SK-N-SH (cell line): ENCODE measurements around the gene DCTD. TPM values are rescaled to one million over a fixed set of nuclear protein-coding genes. Genes with fewer than 3 reads are reported as not detected.

ENCODE experiments used
- CTCF ChIA-PET: fragments of 300-600, 350-600 bp; formaldehyde crosslinking; extraction: SDS; loops from one replicate; lab custom pipeline; 2021; lab: Yijun Ruan, JAX
- POLR2A ChIA-PET: fragments of 350-600 bp; sonication (Branson Sonifier 250); formaldehyde crosslinking; extraction: SDS; loops from one replicate; lab custom pipeline; 2020; ENCODE audit warnings: antibody characterized with exemption, inconsistent platforms; lab: Yijun Ruan, JAX
- DNase-seq: peaks from one replicate; pipeline ENCODE4 v3.0.0; 2012
- H2AFZ ChIP-seq: fragments of 200-600 bp; sonication (generic); 2 replicates; pipeline ENCODE4 v1.8.1; 2016; ENCODE audit warnings: antibody characterized with exemption, mild to moderate bottlenecking, low read depth
- H3F3A ChIP-seq: fragments of 200-600 bp; sonication (generic); replicated peaks from 2 replicates; pipeline ENCODE3; 2016; ENCODE audit warnings: antibody characterized with exemption, mild to moderate bottlenecking; ENCODE audit not compliant: insufficient read depth
- H3K27ac ChIP-seq, 2 experiments: fragments of 200-500 bp in 1 of 2; fragments of 200-600 bp in 1 of 2; sonication (Bioruptor generic) in 1 of 2; sonication (generic), shearing (Covaris generic) in 1 of 2; 2 replicates each; pipeline versions ENCODE4 v1.5.1 to v1.6.1; 2014 to 2016; ENCODE audit warnings: low read depth in 2 of 2, inconsistent platforms in 1 of 2, low read length in 1 of 2, mild to moderate bottlenecking in 1 of 2, mixed read lengths in 1 of 2
- H3K27me3 ChIP-seq: fragments of 200-600 bp; sonication (generic), shearing (Covaris generic); 2 replicates; pipeline ENCODE4 v1.6.1; 2016; ENCODE audit warnings: mixed run types; ENCODE audit not compliant: insufficient read depth
- H3K36me3 ChIP-seq, 2 experiments: fragments of 200-500 bp in 1 of 2; fragments of 200-600 bp in 1 of 2; sonication (Bioruptor generic) in 1 of 2; sonication (generic) in 1 of 2; replicated peaks in 1 of 2; 2 replicates each; pipeline versions ENCODE3 to v1.5.1; 2014 to 2016; ENCODE audit warnings: low read length in 1 of 2, mild to moderate bottlenecking in 1 of 2; ENCODE audit not compliant: insufficient read depth in 2 of 2, control insufficient read depth in 1 of 2
- H3K4me1 ChIP-seq, 2 experiments: fragments of 200-500 bp in 1 of 2; fragments of 200-600 bp in 1 of 2; sonication (Bioruptor generic) in 1 of 2; sonication (generic), shearing (Covaris generic) in 1 of 2; 2 replicates each; pipeline versions ENCODE4 v1.5.1 to v1.6.1; 2014 to 2016; ENCODE audit warnings: low read depth in 1 of 2, low read length in 1 of 2, mixed run types in 1 of 2; ENCODE audit not compliant: insufficient read depth in 2 of 2, control insufficient read depth in 1 of 2
- H3K4me2 ChIP-seq: fragments of 200-600 bp; sonication (generic), shearing (Covaris generic); 2 replicates; pipeline ENCODE4 v1.6.1; 2017; ENCODE audit warnings: mixed run types
- H3K4me3 ChIP-seq, 2 experiments: fragments of 200-500 bp in 1 of 2; fragments of 200-600 bp in 1 of 2; sonication (Bioruptor generic) in 1 of 2; sonication (generic), shearing (Covaris generic) in 1 of 2; 2 replicates each; pipeline versions ENCODE4 v1.5.1 to v1.8.1; 2014 to 2016; ENCODE audit warnings: low read depth in 2 of 2, inconsistent platforms in 1 of 2, low read length in 1 of 2, mild to moderate bottlenecking in 1 of 2, mixed read lengths in 1 of 2, moderate library complexity in 1 of 2
- H3K79me2 ChIP-seq: fragments of 200-600 bp; sonication (generic); 2 replicates; pipeline ENCODE4 v1.8.1; 2017; ENCODE audit warnings: mild to moderate bottlenecking; ENCODE audit not compliant: insufficient read depth
- H3K9ac ChIP-seq: fragments of 200-600 bp; sonication (generic); 2 replicates; pipeline ENCODE4 v1.6.1; 2017; ENCODE audit warnings: mixed run types
- H3K9me2 ChIP-seq: fragments of 200-600 bp; sonication (generic); 2 replicates; pipeline ENCODE4 v1.6.1; 2017; ENCODE audit warnings: mixed run types
- H3K9me3 ChIP-seq: fragments of 200-600 bp; sonication (generic); 2 replicates; pipeline ENCODE4 v1.6.1; 2017; ENCODE audit warnings: mixed run types, mild to moderate bottlenecking, moderate library complexity
- H4K20me1 ChIP-seq: fragments of 200-600 bp; sonication (generic); 2 replicates; pipeline ENCODE4 v1.6.1; 2017; ENCODE audit warnings: mild to moderate bottlenecking, mixed run types; ENCODE audit not compliant: insufficient read depth
- CHD2 ChIP-seq: fragments of 150-350 bp; IDR thresholded peaks from 2 replicates; pipeline ENCODE4 v1.6.1; 2018; ENCODE audit warnings: low read length; ENCODE audit not compliant: partially characterized antibody
- ELF1 ChIP-seq: IDR thresholded peaks from 2 replicates; pipeline ENCODE4 v1.4.0; 2012
- FOXJ3 ChIP-seq: sonication (generic); formaldehyde crosslinking; IDR thresholded peaks from 2 replicates; pipeline ENCODE4 v1.5.1; 2020; ENCODE audit warnings: mild to moderate bottlenecking, missing genetic modification reagents
- FOXM1 ChIP-seq: IDR thresholded peaks from 2 replicates; pipeline ENCODE4 v1.4.0; 2012; ENCODE audit warnings: low read depth, mild to moderate bottlenecking
- GABPA ChIP-seq: IDR thresholded peaks from 2 replicates; pipeline ENCODE4 v1.4.0; 2012; ENCODE audit warnings: low read depth, mild to moderate bottlenecking
- MAX ChIP-seq: IDR thresholded peaks from 2 replicates; pipeline ENCODE4 v1.4.0; 2012; ENCODE audit warnings: low read depth
- MXI1 ChIP-seq: IDR thresholded peaks from 2 replicates; pipeline ENCODE4 v1.6.1; 2012; ENCODE audit warnings: mild to moderate bottlenecking, low read depth, low read length, improper control_type of control experiment
- POLR2AphosphoS5 ChIP-seq: IDR thresholded peaks from 2 replicates; pipeline ENCODE4 v1.6.1; 2012; ENCODE audit warnings: low read depth, low read length
- RCOR1 ChIP-seq: fragments of 150-350 bp; IDR thresholded peaks from 2 replicates; pipeline ENCODE4 v1.6.1; 2017; ENCODE audit warnings: antibody characterized with exemption, low read length
- RFX5 ChIP-seq: IDR thresholded peaks from 2 replicates; pipeline ENCODE4 v1.6.1; 2012; ENCODE audit warnings: mild to moderate bottlenecking, improper control_type of control experiment, low read length
- TAF1 ChIP-seq: IDR thresholded peaks from 2 replicates; pipeline ENCODE4 v1.6.1; 2012; ENCODE audit warnings: low read depth, mild to moderate bottlenecking, low read length, moderate library complexity, borderline replicate concordance
- TCF12 ChIP-seq: IDR thresholded peaks from 2 replicates; pipeline ENCODE4 v1.4.0; 2012
- YY1 ChIP-seq: IDR thresholded peaks from 2 replicates; pipeline ENCODE4 v1.4.0; 2012; ENCODE audit warnings: low read depth, mild to moderate bottlenecking
- ZBTB33 ChIP-seq: IDR thresholded peaks from 2 replicates; pipeline ENCODE4 v1.4.0; 2012; ENCODE audit warnings: low read depth, borderline replicate concordance
- WGBS: methylation state at CpG from one replicate; pipeline ENCODE4 v1.1.6; 2017; ENCODE audit warnings: low lambda C conversion rate; 5-methylcytosine and 5-hydroxymethylcytosine counted together
- polyA plus RNA-seq, 3 experiments: library from polyadenylated mRNA; depleted of rRNA; stranded (reverse); fragments of >200 nt; gene quantifications; 2 replicates each; pipeline ENCODE4 v1.2.3, GENCODE V29; 2012
- TF ChIP-seq, protein P1 (sequence below): fragments of 150-350 bp; IDR thresholded peaks from 2 replicates; pipeline ENCODE4 v1.6.1; 2016; ENCODE audit warnings: mild to moderate bottlenecking, low read depth, low read length
- TF ChIP-seq, protein P2 (sequence below): IDR thresholded peaks from 2 replicates; pipeline ENCODE4; 2012
- TF ChIP-seq, protein P3 (sequence below): fragments of 150-350 bp; IDR thresholded peaks from 2 replicates; pipeline ENCODE4 v1.6.1; 2017; ENCODE audit warnings: antibody characterized with exemption, low read length, low read depth, borderline replicate concordance

Gene DCTD
- polyA plus RNA-seq, 1 of the 3 experiments (the other 2 are of a cell fraction): 123 TPM

DNA sequence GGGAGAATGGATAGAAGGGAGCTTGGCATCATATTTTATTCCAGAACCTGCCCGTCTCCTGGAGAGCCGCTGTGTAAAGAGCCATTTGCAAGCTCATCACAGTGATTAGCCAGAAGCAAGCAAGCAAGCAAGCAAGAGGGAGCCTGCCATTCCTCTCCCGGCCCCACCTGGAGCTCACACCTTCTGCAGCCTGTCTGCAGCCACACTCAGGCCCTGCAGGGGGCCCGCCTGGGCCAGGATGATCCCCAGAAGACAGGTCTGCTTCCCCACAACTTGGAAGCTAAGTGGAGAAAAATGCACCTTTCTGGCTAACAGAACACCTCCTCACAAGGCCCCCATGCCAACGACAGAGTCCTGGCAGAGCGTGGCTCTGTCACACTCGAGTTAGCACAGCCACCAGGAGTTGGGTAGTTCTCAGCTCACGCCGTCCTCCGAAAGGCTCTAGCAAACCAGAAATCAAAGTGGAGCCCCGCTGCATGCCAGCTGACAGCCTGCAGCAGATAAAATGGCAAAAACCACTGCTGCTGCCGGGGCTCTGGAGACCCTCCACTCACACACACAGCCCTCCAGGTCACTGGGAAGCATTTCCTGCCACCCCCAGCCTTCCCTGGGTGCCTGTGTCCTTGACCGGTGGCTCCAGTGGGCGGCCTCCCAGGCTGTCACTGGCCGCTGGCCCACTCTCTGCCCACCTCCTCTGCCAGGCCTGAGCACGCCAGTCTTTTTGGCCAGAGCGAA is 54.9 kb downstream of the DCTD start:
- ChIA-PET POLR2A (no interaction called here), CTCF (interaction anchor here (0.9 to 1.1 kb wide), 2 partner anchors 63 to 76 kb away, joined by 3 to 4 read pairs; no protein-coding TSS in a partner anchor)
- Histone ChIP-seq H3K79me2 (no peaks in the 10 kb centered on the region), H3K4me2 (no peak overlapping the region), H3K27me3 (no peaks in the 10 kb centered on the region), H4K20me1 (no peaks in the 10 kb centered on the region), H3K4me3 (no peak overlapping the region), H2AFZ (no peak overlapping the region), H3K9me2 (no peaks in the 10 kb centered on the region), H3K9ac (no peak overlapping the region), H3K4me1 (peaks cover 0 to 6% of the 10 kb centered on the region in 2 experiments; a peak in 2 of 4 replicates), H3K9me3 (no peaks in the 10 kb centered on the region), H3F3A (no peaks in the 10 kb centered on the region), H3K36me3 (no peaks in the 10 kb centered on the region), H3K27ac (no peak overlapping the region)
- TF ChIP-seq ELF1 (no peak), RFX5 (no peak)
- 83% methylated on average over 8 of the region's 17 CpGs for WGBS
- DNase-seq: no peak

- no peak overlapping the region for H3K9ac ChIP-seq
- POLR2A ChIA-PET: no interaction called here
- H3F3A ChIP-seq: no peaks in the 10 kb centered on the region
- H2AFZ ChIP-seq: no peak overlapping the region
- H3K36me3 ChIP-seq: no peaks in the 10 kb centered on the region
- no peaks in the 10 kb centered on the region for H3K9me2 ChIP-seq
- no peaks in the 10 kb centered on the region for H4K20me1 ChIP-seq
- no peaks in the 10 kb centered on the region for H3K27me3 ChIP-seq
- H3K4me3 ChIP-seq: no peak overlapping the region
- H3K4me2 ChIP-seq: no peak overlapping the region
- TF ChIP-seq, protein P1, sequence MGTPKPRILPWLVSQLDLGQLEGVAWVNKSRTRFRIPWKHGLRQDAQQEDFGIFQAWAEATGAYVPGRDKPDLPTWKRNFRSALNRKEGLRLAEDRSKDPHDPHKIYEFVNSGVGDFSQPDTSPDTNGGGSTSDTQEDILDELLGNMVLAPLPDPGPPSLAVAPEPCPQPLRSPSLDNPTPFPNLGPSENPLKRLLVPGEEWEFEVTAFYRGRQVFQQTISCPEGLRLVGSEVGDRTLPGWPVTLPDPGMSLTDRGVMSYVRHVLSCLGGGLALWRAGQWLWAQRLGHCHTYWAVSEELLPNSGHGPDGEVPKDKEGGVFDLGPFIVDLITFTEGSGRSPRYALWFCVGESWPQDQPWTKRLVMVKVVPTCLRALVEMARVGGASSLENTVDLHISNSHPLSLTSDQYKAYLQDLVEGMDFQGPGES: no peak
- TF ChIP-seq RCOR1: no peak
- no peak for TF ChIP-seq FOXJ3 (CRISPR knock-in tag)
- TF ChIP-seq, protein P2, sequence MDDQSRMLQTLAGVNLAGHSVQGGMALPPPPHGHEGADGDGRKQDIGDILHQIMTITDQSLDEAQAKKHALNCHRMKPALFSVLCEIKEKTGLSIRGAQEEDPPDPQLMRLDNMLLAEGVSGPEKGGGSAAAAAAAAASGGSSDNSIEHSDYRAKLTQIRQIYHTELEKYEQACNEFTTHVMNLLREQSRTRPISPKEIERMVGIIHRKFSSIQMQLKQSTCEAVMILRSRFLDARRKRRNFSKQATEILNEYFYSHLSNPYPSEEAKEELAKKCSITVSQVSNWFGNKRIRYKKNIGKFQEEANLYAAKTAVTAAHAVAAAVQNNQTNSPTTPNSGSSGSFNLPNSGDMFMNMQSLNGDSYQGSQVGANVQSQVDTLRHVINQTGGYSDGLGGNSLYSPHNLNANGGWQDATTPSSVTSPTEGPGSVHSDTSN: no peak
- no peak for TF ChIP-seq POLR2AphosphoS5
- no peak for TF ChIP-seq YY1
- TF ChIP-seq FOXM1: no peak
- TF ChIP-seq, protein P3, sequence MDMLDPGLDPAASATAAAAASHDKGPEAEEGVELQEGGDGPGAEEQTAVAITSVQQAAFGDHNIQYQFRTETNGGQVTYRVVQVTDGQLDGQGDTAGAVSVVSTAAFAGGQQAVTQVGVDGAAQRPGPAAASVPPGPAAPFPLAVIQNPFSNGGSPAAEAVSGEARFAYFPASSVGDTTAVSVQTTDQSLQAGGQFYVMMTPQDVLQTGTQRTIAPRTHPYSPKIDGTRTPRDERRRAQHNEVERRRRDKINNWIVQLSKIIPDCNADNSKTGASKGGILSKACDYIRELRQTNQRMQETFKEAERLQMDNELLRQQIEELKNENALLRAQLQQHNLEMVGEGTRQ: no peak
- no peak for TF ChIP-seq MAX
- TF ChIP-seq ZBTB33: no peak
- no peak for TF ChIP-seq MXI1
- TF ChIP-seq CHD2: no peak
- no peak for TF ChIP-seq ELF1
- TF ChIP-seq GABPA: no peak
- TF ChIP-seq TCF12: no peak
- no peak for TF ChIP-seq TAF1
- peaks cover 0 to 6% of the 10 kb centered on the region in 2 experiments; a peak in 2 of 4 replicates for H3K4me1 ChIP-seq
- H3K9me3 ChIP-seq: no peaks in the 10 kb centered on the region
- CTCF ChIA-PET: interaction anchor here (0.7 to 0.9 kb wide), 2 partner anchors 9 to 77 kb away, joined by 3 read pairs; no protein-coding TSS in a partner anchor
- DNase-seq: no peak
- H3K27ac ChIP-seq: no peak overlapping the region
- no peaks in the 10 kb centered on the region for H3K79me2 ChIP-seq
- WGBS: 55% methylated on average over 5 of the region's 10 CpGs
Measured at GRCh38 chr4:182861346-182861745, 55.8 kb downstream of the DCTD start.
